HCT116 (cell line): Measurements from ENCODE around the gene GSN. TPM values are rescaled to one million over a fixed set of nuclear protein-coding genes. Genes with fewer than 3 reads are reported as not detected.

Source experiments
- ATAC-seq: fragments of 200-7000 bp; cut with Tn5 transposase; 2 replicates; pipeline ENCODE4 v1.9.1; 2020; ENCODE audit warnings: mild to moderate bottlenecking, moderate library complexity
- BruUV-seq: library from RNA; stranded (reverse); fragments of 400-500 nt; replicated peaks from 2 replicates; lab custom pipeline; 2021; lab: Mats Ljungman, UMichigan
- CTCF ChIA-PET: fragments of 300-600 bp; sonication (Branson Sonifier 250); formaldehyde crosslinking; loops from one replicate; lab custom pipeline; 2021; ENCODE audit warnings: antibody characterized with exemption; lab: Charles Lee
- POLR2A ChIA-PET: fragments of 300-600, 350-600 bp; sonication (Branson Sonifier 250); formaldehyde crosslinking; loops from one replicate; lab custom pipeline; 2021; ENCODE audit warnings: antibody characterized with exemption; lab: Charles Lee
- RAD21 ChIA-PET, 2 experiments: fragments of 300-600 bp; sonication (Branson Sonifier 250); formaldehyde crosslinking; loops; one replicate each; lab custom pipeline; 2023; ENCODE audit warnings: low total read pairs in 2 of 2; ENCODE audit not compliant: uncharacterized antibody in 2 of 2, unreplicated experiment in 2 of 2, low non-redundant PET in 1 of 2; lab: Charles Lee
- DNase-seq: peaks from one replicate; pipeline ENCODE4 v3.0.0-alpha.2; 2010; ENCODE audit warnings: low read depth, low spot score
- H2AFZ ChIP-seq: fragments of 200-600 bp; shearing (Covaris generic), sonication (generic); 2 replicates; pipeline ENCODE4 v1.6.1; 2017; ENCODE audit warnings: low read depth, mixed run types, mixed read lengths, antibody characterized with exemption, low read length; ENCODE audit not compliant: poor library complexity, severe bottlenecking
- H3K27ac ChIP-seq: 2 replicates; pipeline ENCODE4 v1.5.1; 2012; ENCODE audit warnings: low read depth, low read length
- H3K27me3 ChIP-seq: fragments of 200-600 bp; sonication (generic); 2 replicates; pipeline ENCODE4 v1.6.1; 2016; ENCODE audit warnings: mixed run types, low read length, mixed read lengths; ENCODE audit not compliant: insufficient read depth
- H3K36me3 ChIP-seq, 2 experiments: fragments of 200-500 bp in 1 of 2; fragments of 200-600 bp in 1 of 2; sonication (Bioruptor generic) in 1 of 2; sonication (generic) in 1 of 2; 2 replicates each; pipeline versions ENCODE4 v1.5.1 to v1.6.1; 2014 to 2016; ENCODE audit warnings: low read length in 2 of 2, inconsistent platforms in 1 of 2, mixed read lengths in 1 of 2, mixed run types in 1 of 2; ENCODE audit not compliant: insufficient read depth in 2 of 2, control insufficient read depth in 1 of 2
- H3K4me1 ChIP-seq, 2 experiments: fragments of 200-600 bp in 1 of 2; sonication (generic) in 1 of 2; 2 replicates each; pipeline versions ENCODE4 v1.5.1 to v1.6.1; 2012 to 2017; ENCODE audit warnings: low read length in 2 of 2, inconsistent platforms in 1 of 2, mild to moderate bottlenecking in 1 of 2, mixed read lengths in 1 of 2, mixed run types in 1 of 2, moderate library complexity in 1 of 2; ENCODE audit not compliant: insufficient read depth in 2 of 2, control insufficient read depth in 1 of 2
- H3K4me2 ChIP-seq: fragments of 200-600 bp; sonication (generic); 2 replicates; pipeline ENCODE4 v1.6.1; 2017; ENCODE audit warnings: mixed run types, low read length, mixed read lengths
- H3K4me3 ChIP-seq, 2 experiments: fragments of 200-600 bp in 1 of 2; sonication (generic) in 1 of 2; replicated peaks in 1 of 2; 2 replicates each; pipeline ENCODE4 v1.5.1; 2011 to 2016; ENCODE audit warnings: low read length in 2 of 2, control low read depth in 1 of 2, low read depth in 1 of 2, mild to moderate bottlenecking in 1 of 2, mixed read lengths in 1 of 2, mixed run types in 1 of 2
- H3K79me2 ChIP-seq: fragments of 200-600 bp; sonication (generic); 2 replicates; pipeline ENCODE4 v1.6.1; 2017; ENCODE audit warnings: mild to moderate bottlenecking, mixed run types, low read length, moderate library complexity, mixed read lengths; ENCODE audit not compliant: insufficient read depth
- H3K9ac ChIP-seq: fragments of 200-600 bp; sonication (generic); 2 replicates; pipeline ENCODE4 v1.6.1; 2016; ENCODE audit warnings: low read length, mixed read lengths
- H3K9me2 ChIP-seq: fragments of 200-600 bp; sonication (generic), shearing (Covaris generic); 2 replicates; pipeline ENCODE4 v1.6.1; 2017; ENCODE audit warnings: mixed run types, mild to moderate bottlenecking, moderate library complexity; ENCODE audit not compliant: insufficient read depth
- H3K9me3 ChIP-seq, 2 experiments: fragments of 200-500 bp in 1 of 2; fragments of 200-600 bp in 1 of 2; sonication (Bioruptor generic) in 1 of 2; sonication (generic) in 1 of 2; 2 replicates each; pipeline ENCODE4 v1.6.1; 2014 to 2017; ENCODE audit warnings: low read length in 2 of 2, mixed read lengths in 2 of 2, inconsistent platforms in 1 of 2, low read depth in 1 of 2, mild to moderate bottlenecking in 1 of 2, mixed run types in 1 of 2, moderate library complexity in 1 of 2; ENCODE audit not compliant: control insufficient read depth in 1 of 2, insufficient read depth in 1 of 2
- H4K20me1 ChIP-seq: fragments of 200-600 bp; sonication (generic), shearing (Covaris generic); 2 replicates; pipeline ENCODE4 v1.6.1; 2017; ENCODE audit warnings: mixed run types, mild to moderate bottlenecking, moderate library complexity; ENCODE audit not compliant: insufficient read depth
- ATF3 ChIP-seq: IDR thresholded peaks from 2 replicates; pipeline ENCODE4 v1.6.1; 2012
- CBX3 ChIP-seq: IDR thresholded peaks from 2 replicates; pipeline ENCODE4 v1.6.1; 2012; ENCODE audit warnings: low read depth
- CEBPB ChIP-seq: IDR thresholded peaks from 2 replicates; pipeline ENCODE4 v1.6.1; 2012; ENCODE audit warnings: low read depth
- ELF1 ChIP-seq: IDR thresholded peaks from 2 replicates; pipeline ENCODE4 v1.6.1; 2012; ENCODE audit warnings: low read depth, borderline replicate concordance
- EZH2 ChIP-seq: fragments of 200-600 bp; sonication (generic); IDR thresholded peaks from 2 replicates; pipeline ENCODE4 v1.6.1; 2017; ENCODE audit warnings: antibody characterized with exemption, mixed run types
- EZH2phosphoT487 ChIP-seq: fragments of 200-600 bp; IDR thresholded peaks from 2 replicates; pipeline ENCODE4 v1.6.1; 2018; ENCODE audit warnings: antibody characterized with exemption, borderline replicate concordance
- FOSL1 ChIP-seq: IDR thresholded peaks from 2 replicates; pipeline ENCODE4 v1.6.1; 2012; ENCODE audit warnings: low read depth
- JUND ChIP-seq: IDR thresholded peaks from 2 replicates; pipeline ENCODE4 v1.6.1; 2012
- POLR2A ChIP-seq: IDR thresholded peaks from 2 replicates; pipeline ENCODE4 v1.7.0; 2011; ENCODE audit warnings: borderline replicate concordance; ENCODE audit not compliant: insufficient read depth, insufficient read length; ENCODE audit errors: extremely low read depth
- POLR2AphosphoS5 ChIP-seq: IDR thresholded peaks from 2 replicates; pipeline ENCODE4 v1.6.1; 2011; ENCODE audit warnings: mild to moderate bottlenecking, low read depth, low read length, moderate library complexity
- RAD21 ChIP-seq: IDR thresholded peaks from 2 replicates; pipeline ENCODE4 v1.6.1; 2012; ENCODE audit warnings: low read depth, mild to moderate bottlenecking
- SIN3A ChIP-seq: IDR thresholded peaks from 2 replicates; pipeline ENCODE4 v1.6.1; 2012; ENCODE audit warnings: low read depth
- SP1 ChIP-seq: IDR thresholded peaks from 2 replicates; pipeline ENCODE4 v1.6.1; 2012; ENCODE audit warnings: low read depth
- SRF ChIP-seq: IDR thresholded peaks from 2 replicates; pipeline ENCODE4 v1.6.1; 2012; ENCODE audit warnings: low read depth
- TCF7L2 ChIP-seq: IDR thresholded peaks from 2 replicates; pipeline ENCODE4 v1.7.0; 2011; ENCODE audit warnings: borderline replicate concordance, inconsistent platforms; ENCODE audit not compliant: insufficient read depth, insufficient read length; ENCODE audit errors: extremely low read depth
- YY1 ChIP-seq: IDR thresholded peaks from 2 replicates; pipeline ENCODE4 v1.6.1; 2011; ENCODE audit warnings: low read length, low read depth, moderate library complexity, mild to moderate bottlenecking; ENCODE audit not compliant: insufficient replicate concordance; ENCODE audit errors: extremely low read depth
- ZBTB33 ChIP-seq: IDR thresholded peaks from 2 replicates; pipeline ENCODE4 v1.6.1; 2011; ENCODE audit warnings: mild to moderate bottlenecking, low read length, moderate library complexity; ENCODE audit not compliant: insufficient replicate concordance; ENCODE audit errors: extremely low read depth
- ZNF274 ChIP-seq: fragments of 200-500 bp; sonication (Bioruptor generic); IDR thresholded peaks from 2 replicates; pipeline ENCODE4 v1.6.1; 2014; ENCODE audit warnings: mild to moderate bottlenecking, low read depth, low read length, inconsistent platforms
- intact Hi-C: fragments of 100-400 bp; cut with micrococcal nuclease; formaldehyde crosslinking; loops from 2 replicates; pipeline ENCODE4 v1.10.0; 2022
- total RNA-seq: library from RNA; stranded (reverse); gene quantifications from one replicate; pipeline ENCODE4 v1.2.1, GENCODE V29; 2021; ENCODE audit not compliant: unreplicated experiment

The GSN gene
- total RNA-seq, 1 experiment from 2014 or later = 71.3 TPM

DNA sequence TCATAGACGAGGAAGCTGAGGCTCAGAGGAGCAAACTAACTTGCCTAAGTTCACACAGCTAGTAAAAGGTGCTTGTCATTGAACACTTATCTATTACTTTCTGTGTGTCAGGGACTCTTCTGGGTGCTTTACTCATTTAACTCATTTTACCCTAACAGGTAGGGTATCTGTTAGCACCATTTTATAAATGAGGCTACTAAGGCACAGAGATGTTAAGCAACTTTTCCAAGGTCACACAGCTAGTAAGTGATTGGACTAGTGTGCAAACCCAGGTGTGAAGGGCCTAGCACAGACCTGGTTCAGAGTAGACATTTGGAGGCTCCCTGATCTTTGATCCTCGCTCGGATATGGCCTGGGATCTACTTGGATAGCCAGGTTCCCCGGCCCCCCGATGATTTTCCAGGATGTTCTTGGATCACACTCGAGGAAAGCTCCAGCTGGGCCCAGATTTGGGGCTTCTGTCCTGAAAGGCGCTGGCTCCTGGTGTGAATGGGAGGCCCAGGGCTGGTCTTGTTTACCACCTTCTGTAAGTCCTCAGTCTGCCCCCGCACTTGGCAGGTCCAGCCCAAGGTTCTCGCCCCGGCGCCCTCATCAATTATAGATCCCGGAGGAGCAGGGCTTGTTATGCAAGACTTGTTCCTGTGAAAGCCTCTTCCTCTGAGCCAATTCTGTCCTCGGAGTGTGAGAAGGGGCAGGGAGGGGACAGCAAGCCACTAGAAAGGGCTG lies 37.5 kb downstream of the GSN start (continued):
- TF ChIP-seq TCF7L2 = no peak
- TF ChIP-seq ELF1 = no peak
- no peak for TF ChIP-seq JUND
- no peak for TF ChIP-seq YY1
- TF ChIP-seq POLR2AphosphoS5 = no peak
- no peak for TF ChIP-seq RAD21
- TF ChIP-seq ZNF274 = no peak
- TF ChIP-seq, all 23 proteins: peak for 0

GRCh38 chr9:121307976-121308375 lies 40.0 kb downstream of the GSN start:
- BruUV-seq = no TSS peak
- Histone ChIP-seq H3K4me2 (no peak overlapping the region), H3K9me3 (no peaks in the 10 kb centered on the region), H4K20me1 (no peaks in the 10 kb centered on the region), H3K36me3 (peaks cover 0 to 10% of the 10 kb centered on the region in 2 experiments; a peak in 2 of 4 replicates), H3K9me2 (no peaks in the 10 kb centered on the region), H3K4me3 (no peak overlapping the region), H3K27me3 (no peaks in the 10 kb centered on the region), H3K79me2 (no peaks in the 10 kb centered on the region), H2AFZ (no peak overlapping the region), H3K27ac (no peak overlapping the region), H3K9ac (no peak overlapping the region), H3K4me1 (peaks cover 0 to 10% of the 10 kb centered on the region in 2 experiments; a peak in 2 of 4 replicates)
- POLR2A ChIA-PET = no interaction called here
- intact Hi-C loops = no loop called here
- RAD21 ChIA-PET = no interaction called here
- ATAC-seq = no peak
- CTCF ChIA-PET = no interaction called here
- no peak for DNase-seq
- TF ChIP-seq EZH2phosphoT487 = no peak
- no peak for TF ChIP-seq FOSL1
- TF ChIP-seq RAD21 = no peak
- no peak for TF ChIP-seq EZH2
- TF ChIP-seq SP1 = no peak
- TF ChIP-seq SRF = no peak
- no peak for TF ChIP-seq ZNF274
- no peak for TF ChIP-seq ZBTB33
- TF ChIP-seq ELF1 = no peak
- TF ChIP-seq TCF7L2 = no peak
- TF ChIP-seq POLR2A = no peak
- no peak for TF ChIP-seq SIN3A
- TF ChIP-seq ATF3 = no peak
- TF ChIP-seq JUND = no peak
- TF ChIP-seq CBX3 = no peak
- no peak for TF ChIP-seq CEBPB
